DLD1 (cell line): ENCODE data around the gene FAM162B.
"Not testable (repeated sequence)": the region's sequence is repeated elsewhere in the genome, so short reads cannot be mapped to it uniquely, and the experiment has no call there.

Experiments used
- in situ Hi-C: cut with HindIII; loops from 2 replicates; pipeline ENCODE4 v1.10.0; 2017; ENCODE audit warnings: low sequenced_read_pairs

The FAM162B gene

DNA sequence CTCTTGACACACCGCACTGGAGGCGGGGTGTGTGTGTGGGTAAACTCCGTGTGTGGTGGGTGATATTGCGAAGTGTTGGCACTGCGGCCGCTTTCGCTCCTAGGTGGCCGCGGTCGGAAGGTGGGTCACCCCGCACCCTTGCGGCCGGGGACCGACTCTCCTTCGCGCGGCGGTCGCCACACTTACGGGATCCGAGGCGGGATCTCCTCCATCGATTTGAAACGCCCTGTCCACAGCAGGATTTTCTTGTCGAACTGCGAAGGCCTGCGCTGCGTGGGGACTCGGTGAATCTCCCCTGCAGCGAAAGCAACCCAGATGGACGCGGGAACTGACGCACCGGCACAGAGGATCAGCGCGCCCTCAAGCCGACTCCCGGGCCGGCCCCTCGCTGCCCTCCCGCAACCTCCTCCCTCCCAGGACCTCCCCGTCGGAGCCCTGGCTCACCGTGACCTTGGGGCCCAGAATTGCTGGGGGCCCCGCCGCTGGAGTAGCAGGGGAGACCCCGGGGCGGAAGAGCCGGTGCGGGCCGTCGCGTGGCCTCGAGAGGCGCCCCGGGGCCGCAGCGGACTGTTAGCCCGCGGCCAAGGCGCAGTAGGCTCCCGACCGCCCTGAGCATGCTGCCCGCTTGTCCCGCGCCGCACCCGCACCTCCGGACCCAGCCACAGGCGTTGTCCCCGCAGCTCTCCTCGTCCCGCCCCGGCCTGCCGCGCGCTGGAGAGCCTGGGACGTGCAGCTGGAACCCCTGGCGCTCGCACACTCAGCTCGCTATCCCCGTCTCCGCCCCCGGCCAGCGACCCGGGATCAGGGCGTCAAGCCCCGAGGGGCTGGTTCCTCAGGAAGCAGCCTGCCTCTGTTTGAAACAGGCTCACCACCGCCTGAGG is at the start of gene FAM162B:
FAM162B (minus strand) TSS at position 759 of the 881 bp plus-strand sequence; CDS start at position 616, 143 bp downstream.
- in situ Hi-C loops = no loop called here

DNA sequence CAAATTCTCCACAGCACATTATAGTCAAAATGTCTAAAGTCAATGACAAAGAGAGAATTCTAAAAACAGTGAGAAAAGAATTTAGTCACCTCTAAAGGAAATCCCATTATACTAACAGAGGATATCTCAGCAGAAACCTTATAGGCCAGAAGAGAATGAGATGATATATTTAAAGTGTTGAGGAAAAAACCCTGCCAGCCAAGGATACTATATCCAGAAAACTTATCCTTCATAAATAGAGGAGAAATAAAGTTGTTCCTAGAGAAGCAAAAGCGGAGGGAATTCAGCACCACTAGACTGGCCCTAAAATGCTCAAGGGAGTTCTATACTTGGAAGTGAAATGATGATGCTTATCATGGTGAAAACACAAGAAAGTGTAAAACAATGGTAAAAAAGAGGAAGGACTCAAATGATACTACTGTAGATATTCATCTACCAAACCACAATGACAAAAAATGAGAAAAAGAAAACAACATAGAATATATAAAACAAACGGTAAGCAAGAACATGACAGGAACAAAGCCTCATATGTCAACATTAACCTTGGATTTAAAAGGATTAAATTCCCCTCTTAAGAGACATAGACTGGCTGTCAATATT is 46.6 kb upstream of the FAM162B start:
- in situ Hi-C loops = no loop called here

DNA sequence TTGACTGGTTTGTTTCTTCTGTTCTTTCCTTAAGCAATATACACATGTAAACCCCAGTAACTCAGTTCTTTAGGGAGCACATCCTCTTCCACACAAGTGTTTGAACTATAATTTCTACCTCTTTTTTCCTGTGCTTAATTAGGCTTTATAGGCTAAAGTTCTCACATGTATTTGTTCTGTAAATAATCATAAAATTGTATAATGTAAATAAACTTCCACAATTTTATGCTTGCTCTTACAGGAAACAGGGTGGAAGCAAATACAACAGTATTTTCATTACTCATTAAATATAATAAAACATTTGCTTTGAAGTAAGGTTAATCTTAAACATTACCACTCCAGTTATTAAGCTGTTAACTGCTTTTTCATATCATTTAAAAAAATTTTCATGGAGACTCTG is 36.5 kb upstream of the FAM162B start:
- in situ Hi-C loops = no loop called here

DNA sequence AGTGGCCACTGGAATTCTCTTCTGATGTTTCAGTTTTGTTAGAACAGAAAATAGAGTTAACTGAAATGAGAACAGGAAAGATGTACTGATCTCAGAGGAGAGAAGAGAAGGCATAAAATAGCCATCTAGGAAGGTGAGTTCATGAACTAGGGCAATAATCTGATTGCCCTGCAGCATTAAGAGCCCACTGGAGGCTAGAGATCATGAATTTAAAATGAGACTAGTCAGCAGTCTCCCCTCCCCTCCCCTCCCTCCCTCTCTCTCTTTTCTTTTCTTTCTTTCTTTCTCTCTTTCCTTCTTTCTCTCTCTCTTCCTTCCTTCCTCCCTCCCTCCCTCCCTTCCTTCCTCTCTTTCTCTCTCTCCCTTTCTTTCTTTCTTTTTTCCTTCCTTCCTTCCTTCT is 34.4 kb upstream of the FAM162B start:
- in situ Hi-C loops = no loop called here

DNA sequence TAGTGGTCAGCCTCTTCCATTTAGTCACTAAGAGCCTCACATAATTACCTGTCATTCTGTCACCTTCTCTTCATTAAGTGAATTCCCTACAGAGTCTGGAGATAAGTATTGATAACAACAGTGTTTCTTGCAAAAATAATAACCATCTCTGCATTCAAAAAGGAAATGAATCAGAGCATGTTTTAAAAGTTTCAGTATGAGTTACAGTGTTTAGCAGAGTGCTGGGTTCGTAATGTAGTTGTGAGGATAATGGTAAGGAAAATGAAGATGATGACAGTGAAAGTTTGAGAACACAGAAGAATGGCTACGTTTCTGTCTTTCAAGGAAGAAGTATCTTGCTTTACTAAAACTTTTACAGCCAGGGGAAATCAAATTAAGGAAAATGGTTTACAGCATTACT is 32.1 kb upstream of the FAM162B start:
- in situ Hi-C loops = no loop called here

DNA sequence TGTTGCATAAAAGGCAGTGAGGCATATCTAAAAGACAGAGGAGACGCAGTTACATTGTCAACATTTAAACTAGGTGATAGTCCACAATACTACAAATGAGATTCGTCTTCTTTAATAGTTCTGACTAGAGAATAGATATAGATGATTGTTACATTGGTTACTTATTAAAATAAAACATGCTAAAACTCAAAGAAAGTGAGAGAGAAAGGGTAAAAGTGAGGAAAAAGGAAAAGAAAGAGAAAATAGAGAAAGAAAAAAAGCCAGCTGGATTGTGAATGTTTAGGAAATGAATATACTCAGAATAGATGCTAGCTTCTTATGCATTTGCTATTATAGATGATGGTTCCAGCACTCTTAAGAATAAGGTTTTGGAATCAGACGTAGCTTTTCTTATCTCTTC is 27.7 kb upstream of the FAM162B start:
- in situ Hi-C loops = no loop called here

DNA sequence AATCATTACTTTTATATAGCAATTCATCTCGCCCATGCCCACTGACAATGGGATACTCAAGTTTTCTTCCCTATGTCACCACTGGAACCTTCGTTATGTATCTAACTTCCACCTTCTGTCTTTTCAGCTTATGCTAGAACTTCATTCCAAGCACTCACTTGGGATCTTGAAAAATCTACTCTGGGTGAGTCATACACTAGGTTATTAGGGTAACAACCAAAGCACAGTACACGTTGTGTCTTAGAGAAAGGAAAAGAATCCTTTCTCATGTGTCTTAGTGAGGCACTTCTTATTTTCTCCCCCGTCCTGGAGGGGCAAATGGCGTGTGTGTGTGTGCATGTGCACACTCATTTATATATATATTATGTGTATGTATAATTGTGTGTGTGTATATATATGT is 18.3 kb upstream of the FAM162B start:
- in situ Hi-C loops = no loop called here

DNA sequence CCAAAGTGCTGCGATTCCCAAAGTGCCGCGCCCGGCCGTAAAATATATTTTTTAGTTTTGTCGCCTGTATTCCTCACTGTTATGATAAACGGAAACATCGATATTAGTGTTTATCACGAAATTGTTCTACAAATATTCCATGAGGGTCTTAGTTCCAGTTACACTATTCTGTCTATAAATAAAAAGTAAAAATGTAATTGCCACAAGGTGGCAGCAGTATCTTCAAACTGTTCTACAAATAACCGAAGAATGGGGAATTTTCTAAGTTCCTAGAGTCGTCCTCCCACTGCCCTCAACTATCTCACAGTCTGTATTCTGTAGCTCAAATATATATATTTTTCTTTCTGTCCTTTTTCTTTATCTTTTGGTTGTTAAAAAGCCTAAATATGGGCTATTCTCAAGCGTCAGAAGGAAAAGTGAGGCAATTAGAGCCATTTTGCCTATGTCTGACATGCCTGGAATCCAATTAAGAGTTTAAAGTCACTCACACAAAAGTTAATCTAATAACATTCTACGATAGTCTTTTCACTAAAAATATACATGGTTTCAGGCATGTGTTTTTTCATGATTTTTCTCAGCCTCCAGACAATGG is 14.2 kb upstream of the FAM162B start:
- in situ Hi-C loops = no loop called here

DNA sequence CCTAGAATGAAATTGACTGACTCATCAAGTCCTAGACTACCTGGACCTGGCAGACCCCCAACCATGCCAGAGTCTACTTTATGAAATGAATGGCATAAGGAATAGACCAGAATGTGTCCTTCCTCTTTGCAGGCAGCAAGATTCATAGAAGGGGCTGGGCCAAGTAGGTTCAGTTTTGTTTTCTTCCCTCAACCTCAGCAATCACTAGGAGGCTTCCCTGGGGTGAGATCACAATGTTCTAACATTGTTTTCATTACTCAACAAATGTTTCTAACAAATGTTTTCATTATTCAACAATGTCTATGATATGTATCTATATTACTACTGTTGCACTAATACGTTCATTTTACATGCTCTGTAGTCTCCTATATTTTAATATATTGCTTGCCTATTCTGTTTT is 8.4 kb upstream of the FAM162B start:
- in situ Hi-C loops = no loop called here

DNA sequence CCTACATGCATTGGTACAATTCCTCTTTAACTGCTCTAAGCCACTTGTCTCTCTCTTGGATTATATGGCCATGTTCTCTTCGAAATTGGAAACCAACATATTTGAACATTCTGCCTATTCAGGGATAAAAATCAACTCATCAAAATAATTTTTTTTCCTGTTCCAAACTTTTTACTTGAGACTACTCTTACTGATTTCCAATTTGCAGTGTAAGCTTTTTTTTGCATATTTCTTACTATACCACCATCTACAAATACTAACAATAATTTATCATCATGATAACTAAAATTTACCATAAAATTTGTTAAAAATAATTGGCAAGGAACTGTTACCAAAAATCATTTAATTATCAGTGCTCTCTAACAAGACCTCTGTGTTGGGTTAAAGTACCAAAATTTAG is 6.9 kb upstream of the FAM162B start:
- in situ Hi-C loops = no loop called here

DNA sequence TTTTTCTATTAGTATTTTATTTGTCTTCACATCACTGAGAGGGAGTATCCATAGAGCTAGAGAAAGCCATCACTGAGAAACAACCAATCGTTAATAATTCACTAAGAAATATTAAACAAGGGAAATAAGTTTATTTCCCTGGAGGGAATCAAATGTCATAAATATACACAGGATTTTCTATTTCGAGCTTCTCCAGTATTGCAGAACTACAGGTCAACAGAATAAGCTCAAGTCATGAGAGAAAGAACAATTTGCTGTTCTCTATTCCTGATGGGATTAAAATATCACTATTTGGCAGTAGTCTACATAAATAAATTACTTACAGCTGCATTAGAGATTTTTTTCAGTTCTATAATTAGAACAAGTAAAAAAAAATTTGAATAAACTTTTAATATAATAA is 2.2 kb upstream of the FAM162B start:
- in situ Hi-C loops = no loop called here

DNA sequence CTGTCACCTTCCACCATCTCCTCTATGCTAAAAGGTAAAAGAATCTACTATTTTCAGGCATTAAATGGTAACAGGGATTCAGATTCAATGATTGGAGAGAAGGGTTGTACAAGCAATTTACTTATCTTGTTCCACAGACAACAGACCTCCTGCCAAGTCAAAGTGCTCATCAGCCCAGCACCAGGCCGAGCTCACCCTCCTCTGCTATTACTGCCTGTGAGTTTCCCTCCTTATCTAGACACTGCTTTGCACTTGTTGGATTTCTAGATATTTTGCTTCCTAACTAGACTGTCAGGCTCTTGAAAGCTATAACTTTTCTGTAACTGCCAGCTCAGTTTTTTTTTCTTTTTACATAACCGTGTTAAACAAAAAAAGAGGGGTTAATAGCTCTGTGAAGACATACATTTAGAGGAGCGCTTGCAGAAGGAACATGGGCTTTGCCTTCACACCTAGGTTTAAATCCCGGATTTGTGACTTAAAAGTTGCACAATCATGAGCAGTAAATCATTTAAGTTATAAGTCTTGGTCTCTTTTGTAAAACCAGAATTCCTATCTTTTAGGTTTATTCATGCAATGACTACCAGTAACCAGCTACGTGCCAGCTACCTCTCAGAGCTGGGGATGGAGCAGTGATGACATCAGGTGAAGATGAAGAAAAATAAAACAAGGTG is 1.1 kb upstream of the FAM162B start:
- in situ Hi-C loops = no loop called here

DNA sequence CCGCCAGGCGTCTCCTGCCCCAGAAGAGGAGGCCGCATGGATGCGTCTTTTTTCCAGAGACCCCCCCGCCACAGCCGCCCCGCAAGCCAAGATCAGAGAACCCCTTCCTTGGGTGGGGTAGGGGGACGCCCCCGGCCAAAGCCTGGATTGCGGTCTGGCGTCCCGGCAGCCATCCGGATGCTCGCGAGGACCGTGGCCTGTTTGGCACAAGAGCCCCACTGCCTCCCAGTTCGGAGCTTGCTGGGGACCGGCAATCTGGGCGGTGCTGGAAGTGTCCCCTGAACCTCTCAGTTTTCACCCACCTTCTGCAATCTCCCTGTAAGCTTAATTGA is 924 bp downstream of the FAM162B start:
- in situ Hi-C loops = no loop called here

DNA sequence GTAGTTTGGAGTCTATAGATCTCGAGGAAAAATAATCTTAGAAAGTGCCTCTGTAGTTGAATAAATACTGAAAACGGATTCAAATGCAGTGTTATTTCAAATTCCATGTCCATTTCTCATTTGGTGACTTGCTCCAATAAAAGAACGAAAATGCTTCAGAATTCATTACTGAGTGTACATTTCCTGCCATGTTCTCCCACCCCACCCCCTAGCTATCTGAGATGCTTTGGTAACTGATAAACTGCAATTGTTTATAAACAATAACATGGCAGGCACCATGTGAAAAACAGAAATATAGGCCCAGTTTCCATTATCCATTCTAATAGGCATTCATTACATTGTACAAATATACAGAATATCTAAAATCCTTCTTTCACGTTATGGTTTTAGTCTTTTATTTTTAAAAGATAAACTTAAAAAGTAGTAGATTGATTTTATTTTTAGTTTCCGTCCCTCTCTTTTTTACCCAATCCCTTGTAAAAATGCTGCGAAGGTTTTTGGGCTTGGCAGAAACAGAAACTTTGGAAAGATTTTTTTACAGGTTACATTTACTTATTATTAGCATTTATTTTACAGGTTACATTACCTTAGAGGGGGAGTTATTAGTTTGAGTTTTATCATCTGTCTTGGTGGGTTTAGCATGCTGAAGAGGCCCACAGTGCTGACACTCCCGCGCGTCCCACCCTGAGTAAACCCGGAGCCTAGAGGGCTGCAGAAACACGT is 1.5 kb downstream of the FAM162B start:
- in situ Hi-C loops = no loop called here

DNA sequence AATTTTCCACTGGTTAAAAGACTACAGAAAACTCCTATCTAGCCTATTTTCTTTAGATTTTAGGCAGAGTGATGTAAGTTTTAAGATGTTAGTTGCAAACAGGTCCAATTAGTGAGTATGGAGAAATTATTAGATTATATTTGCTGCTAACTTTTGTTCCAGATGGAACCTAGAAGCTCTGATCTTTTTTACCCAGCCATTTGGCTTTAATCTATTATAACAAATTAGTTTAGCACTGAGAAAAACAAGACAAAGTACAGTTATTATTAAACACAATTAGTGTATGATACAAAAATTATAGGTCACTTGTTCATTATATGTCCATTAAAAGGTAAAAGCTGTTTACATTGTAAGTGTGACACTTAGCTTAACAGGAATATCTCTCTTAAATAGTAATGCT is 2.5 kb downstream of the FAM162B start:
- in situ Hi-C loops = no loop called here

DNA sequence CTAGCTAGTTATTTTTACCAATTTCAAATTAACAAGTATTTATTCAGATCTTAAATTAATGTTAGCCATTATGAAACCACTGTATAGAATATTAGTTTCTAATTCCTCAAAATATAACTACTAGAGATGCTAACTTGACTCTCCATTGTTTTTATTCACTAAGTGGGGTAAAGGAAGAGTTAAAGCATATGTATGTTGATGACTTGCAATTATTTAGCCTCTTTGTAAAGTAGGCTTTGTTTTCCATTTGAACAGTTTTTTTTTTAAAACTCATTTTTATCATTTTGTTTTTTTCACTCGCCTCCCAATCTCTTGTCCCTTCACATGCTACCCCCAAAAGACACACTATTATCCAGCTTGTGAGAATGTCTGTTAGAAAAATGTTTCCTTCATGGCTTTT is 3.3 kb downstream of the FAM162B start:
- in situ Hi-C loops = no loop called here

DNA sequence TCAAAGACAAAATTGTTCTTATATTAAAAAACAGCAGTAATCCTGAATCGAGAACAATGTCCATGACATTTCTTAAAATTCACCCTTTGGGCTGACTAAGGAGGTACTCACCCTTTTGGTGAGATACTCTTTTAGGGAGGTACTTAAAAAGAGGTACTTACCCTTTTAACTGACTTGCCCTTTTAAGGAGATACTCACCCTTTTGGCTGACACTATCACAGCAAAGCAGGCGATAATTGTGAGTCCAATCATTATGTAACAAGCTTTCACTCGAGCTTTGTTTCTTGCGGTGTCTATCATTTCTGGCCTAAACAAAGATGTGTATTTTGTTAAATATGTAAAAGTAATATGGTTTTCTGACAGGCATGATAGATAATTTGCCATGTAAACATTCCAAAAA is 3.7 kb downstream of the FAM162B start:
- in situ Hi-C loops = no loop called here

DNA sequence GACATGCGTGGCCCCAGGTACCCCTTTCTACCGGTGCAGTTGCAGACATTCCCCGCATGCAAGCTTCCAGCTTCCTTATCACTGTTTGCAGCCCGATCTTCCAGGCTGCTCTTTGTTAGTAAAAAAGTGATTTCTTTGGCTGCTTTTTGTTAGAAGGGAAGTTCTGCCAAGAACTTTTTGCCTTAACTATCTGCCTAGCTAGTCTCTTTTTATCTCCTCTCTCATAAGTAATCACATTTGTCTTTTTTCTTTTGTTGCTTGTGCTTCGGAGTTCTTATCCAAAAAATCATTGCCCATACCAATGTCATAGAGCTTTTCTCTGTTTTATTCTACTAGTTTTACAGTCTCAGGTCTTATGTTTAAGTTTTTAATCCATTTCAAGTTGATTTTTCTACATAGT is 20.3 kb downstream of the FAM162B start:
- in situ Hi-C loops = no loop called here

DNA sequence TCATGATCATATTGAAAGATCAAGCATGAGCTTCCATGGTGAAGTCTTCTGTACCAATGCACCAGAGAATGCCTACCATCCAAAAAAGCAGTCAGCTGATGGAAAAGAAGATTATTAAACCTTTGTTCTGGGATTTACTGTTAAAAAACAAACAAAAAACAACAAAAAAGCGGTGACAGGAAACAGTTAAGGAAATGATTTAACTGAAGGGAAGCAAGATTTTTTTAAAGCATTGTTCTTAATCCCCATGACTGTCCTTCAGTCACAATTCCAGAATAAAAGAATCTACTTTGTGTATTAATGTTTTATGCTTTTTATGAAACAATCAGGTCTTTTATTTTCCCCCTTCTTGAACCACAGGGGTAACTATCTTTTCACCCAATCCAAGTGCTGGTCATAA is 23.9 kb downstream of the FAM162B start:
- in situ Hi-C loops = no loop called here

DNA sequence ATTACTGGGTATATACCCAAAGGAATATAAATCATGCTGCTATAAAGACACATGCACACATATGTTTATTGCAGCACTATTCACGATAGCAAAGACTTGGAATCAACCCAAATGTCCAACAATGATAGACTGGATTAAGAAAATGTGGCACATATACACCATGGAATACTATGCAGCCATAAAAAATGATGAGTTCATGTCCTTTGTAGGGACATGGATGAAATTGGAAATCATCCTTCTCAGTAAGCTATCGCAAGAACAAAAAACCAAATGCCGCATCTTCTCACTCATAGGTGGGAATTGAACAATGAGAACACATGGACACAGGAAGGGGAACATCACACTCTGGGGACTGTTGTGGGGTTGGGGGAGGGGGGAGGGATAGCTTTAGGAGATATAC is 25.0 kb downstream of the FAM162B start:
- in situ Hi-C loops = not testable (repeated sequence)

DNA sequence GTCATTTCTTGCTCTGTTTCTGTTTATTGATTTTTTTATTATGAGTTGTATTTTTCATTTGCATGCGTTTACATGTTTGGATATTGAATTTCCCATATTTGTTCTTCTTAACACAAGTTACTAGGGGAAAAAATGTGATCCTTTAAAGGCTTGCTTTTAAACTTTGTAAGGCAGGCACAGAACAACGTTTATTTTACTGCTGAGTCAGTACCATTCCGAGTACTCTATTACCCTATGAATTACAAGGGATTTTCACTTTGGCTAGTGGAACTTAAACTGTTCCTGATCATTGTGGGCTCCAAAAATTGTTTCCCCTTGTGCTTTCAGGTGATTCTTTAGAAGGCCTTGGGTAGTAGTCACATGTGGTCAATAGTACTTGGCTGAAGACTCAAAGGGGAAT is 28.5 kb downstream of the FAM162B start:
- in situ Hi-C loops = no loop called here
